GOT3 (cell line): Measurements from ENCODE around the gene CSH2.
"Not testable (repeated sequence)": the region's sequence is repeated elsewhere in the genome, so short reads cannot be mapped to it uniquely, and the experiment has no call there.

Experiments
- DNase-seq: peaks from one replicate; lab custom pipeline; 2025; ENCODE audit warnings: mixed read lengths; lab: John Stamatoyannopoulos, UW

Gene CSH2

DNA sequence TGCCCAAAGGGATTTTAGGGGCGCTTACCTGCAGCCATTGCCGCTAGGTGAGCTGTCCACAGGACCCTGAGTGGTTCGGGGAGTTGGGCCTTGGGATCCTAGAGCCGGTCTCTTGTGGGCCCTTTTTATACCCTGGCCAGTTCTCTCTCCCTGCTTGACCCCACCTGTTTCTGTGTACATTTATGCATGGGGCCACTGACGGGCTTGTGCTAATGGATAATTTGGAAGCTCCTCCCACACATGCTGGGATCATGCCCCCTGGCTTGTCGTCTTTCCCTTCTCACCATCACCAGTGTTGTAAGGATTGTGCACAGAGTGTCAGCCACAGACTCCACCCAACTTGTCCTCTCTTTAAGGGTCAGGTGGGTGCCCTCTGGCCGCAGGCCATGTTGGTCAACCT is at the start of gene CSH2:
Gene CSH2, minus strand, starts transcription at position 101 of the 400 bp plus-strand sequence. Its CDS starts 63 bp downstream, at position 38.
- not testable (repeated sequence) for DNase-seq

DNA sequence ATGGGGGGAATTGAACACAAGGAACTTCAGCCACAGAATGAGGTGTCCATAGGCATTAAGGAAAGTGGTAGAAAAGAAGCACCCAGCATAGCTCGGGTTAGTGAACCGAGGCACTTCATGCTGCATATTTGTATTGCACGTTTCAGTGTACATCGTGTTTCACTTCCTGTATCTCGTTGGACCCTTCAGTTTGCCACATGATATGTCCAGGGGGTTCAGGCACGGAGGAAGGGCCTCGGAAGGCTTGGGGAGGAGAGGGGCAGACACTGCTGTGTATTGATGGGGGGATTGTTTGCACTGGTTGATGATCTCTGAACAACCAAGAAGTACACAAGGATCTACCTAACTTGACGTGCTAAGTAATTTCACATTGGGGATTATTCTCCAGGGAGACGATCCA is 48.9 kb upstream of the CSH2 start:
- DNase-seq: not testable (repeated sequence)

DNA sequence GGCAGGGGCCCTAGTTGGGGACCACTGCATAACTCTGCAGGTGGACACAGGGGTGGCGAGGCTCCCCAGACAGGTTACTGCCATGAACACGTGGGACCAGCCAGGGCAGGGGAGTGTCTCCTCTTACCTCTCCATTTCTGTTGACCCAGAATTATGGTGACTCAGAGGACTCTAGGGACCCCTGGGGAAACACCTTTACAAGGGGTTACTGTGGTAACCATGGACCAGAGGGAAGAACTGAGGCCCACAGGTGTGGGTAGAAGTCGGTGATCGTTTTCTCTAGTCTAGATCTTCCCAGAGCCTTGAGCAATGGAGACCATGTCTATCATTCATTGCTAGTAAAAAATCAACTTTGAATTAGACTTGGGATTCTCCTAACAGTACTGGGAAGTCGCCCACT is 47.3 kb upstream of the CSH2 start:
- DNase-seq: not testable (repeated sequence)

DNA sequence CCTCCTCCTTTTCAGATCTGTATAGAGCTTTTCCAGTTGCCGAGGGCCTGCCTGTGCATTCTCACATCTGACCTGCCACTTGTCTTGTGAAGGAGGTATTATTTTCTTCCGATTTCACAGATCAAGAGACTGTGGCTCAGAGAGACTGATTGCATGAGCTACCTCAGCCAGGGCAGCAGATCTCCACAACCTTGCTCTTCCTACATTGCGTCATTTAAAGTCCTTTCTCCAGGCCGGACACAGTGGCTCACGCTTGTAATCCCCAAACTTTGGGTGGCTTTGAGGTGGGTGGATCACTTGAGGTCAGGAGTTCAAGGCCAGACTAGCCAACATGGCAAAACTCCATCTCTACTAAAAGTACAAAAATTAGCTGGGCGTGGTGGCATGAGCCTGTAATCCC is 46.6 kb upstream of the CSH2 start:
- DNase-seq: not testable (repeated sequence)

DNA sequence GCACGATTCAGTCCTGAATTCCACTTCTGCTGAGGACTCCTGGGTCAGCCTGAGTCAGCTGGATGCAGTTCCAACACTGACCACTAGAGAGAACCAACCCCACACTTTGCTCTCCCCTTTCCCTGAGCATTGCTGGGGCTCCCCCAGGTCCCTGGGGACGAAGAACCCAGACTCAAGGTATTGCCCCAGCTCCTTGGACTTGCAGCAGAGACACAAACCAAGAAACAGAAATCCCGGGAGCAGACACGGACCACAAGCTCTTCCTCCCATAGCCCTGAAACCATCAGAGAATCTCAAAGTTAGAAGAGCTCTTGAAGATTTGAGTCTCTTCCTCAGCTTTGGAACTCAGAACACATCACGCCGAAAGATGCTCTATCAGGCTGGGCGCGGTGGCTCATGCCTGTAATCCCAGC is 45.8 kb upstream of the CSH2 start:
- peak; percentile 20 for DNase-seq

DNA sequence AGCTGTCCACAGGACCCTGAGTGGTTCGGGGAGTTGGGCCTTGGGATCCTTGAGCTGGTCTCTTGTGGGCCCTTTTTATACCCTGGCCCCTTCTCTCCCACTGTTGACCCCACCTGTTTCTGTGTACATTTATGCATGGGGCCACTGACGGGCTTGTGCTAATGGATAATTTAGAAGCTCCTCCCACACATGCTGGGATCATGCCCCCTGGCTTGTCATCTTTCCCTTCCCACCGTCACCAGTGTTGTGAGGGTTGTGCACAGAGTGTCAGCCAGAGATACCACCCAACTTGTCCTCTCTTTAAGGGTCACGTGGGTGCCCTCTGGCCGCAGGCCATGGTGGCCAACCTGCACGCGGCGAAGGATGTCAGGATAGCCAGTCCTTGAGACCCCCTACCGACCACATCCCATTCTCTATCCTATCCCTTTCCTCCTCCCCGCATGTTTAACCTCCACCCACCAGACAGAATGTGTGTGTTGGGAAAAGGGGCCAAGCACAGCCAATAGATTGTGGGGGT is 45.4 kb upstream of the CSH2 start, which contains the start of gene GH1:
Gene GH1, minus strand, starts transcription at position 51 of the 517 bp plus-strand sequence. CDS start 63 bp downstream, outside the sequence.
- DNase-seq: not testable (repeated sequence)

DNA sequence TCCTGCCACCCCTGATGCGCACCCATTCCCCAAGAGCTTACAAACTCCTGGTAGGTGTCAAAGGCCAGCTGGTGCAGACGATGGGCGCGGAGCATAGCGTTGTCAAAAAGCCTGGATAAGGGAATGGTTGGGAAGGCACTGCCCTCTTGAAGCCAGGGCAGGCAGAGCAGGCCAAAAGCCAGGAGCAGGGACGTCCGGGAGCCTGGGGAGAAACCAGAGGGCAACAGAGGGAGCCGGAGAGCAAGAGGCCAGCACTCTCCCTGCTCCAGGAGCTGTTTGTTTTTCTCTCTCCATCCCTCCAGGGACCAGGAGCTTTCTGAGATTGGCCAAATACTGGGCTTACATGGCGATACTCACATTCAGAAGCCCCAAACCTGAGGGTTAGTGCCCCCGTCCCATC is 44.8 kb upstream of the CSH2 start:
- no peak for DNase-seq

DNA sequence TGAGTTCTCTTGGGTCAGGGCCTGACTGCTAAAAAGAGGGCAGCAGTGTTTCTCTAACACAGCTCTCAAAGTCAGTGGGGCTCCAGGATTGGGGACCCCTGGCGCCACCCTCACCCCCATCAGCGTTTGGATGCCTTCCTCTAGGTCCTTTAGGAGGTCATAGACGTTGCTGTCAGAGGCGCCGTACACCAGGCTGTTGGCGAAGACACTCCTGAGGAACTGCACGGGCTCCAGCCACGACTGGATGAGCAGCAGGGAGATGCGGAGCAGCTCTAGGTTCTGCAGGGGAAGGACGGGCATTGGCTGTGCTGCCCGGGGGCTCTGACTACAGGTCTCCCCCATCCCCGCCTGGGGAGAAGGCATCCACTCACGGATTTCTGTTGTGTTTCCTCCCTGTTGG is 44.2 kb upstream of the CSH2 start:
- no peak for DNase-seq

DNA sequence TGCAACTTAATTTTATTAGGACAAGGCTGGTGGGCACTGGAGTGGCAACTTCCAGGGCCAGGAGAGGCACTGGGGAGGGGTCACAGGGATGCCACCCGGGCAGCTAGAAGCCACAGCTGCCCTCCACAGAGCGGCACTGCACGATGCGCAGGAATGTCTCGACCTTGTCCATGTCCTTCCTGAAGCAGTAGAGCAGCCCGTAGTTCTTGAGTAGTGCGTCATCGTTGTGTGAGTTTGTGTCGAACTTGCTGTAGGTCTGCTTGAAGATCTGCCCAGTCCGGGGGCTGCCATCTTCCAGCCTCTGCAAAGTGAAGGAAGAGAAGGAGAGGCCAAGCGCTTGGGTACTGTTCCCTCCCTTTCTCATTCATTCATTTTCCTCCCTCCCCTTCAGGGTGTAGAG is 43.7 kb upstream of the CSH2 start:
- not testable (repeated sequence) for DNase-seq

DNA sequence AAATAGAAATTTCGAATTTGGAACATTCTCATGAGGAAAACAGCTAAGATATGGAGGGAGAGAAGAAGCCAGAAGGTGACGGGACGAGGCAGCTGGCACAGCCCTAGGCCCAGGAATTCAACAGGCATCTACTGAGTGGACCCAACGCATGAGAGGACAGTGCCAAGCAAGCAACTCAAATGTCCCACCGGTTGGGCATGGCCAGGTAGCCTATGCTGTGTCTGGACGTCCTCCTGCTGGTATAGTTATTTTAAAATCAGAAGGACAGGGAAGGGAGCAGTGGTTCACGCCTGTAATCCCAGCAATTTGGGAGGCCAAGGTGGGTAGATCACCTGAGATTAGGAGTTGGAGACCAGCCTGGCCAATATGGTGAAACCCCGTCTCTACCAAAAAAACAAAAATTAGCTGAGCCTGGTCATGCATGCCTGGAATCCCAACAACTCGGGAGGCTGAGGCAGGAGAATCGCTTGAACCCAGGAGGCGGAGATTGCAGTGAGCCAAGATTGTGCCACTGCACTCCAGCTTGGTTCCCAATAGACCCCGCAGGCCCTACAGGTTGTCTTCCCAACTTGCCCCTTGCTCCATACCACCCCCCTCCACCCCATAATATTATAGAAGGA is 43.2 kb upstream of the CSH2 start:
- DNase-seq: no peak

DNA sequence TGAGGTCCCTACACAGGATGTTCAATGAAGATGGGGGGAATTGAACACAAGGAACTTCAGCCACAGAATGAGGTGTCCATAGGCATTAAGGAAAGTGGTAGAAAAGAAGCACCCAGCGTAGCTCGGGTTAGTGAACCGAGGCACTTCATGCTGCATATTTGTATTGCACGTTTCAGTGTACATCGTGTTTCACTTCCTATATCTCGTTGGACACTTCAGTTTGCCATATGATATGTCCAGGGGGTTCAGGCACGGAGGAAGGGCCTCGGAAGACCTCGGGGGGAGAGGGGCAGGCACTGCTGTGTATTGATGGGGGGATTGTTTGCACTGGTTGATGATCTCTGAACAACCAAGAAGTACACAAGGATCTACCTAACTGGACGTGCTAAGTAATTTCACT is 42.3 kb upstream of the CSH2 start:
- DNase-seq: not testable (repeated sequence)

DNA sequence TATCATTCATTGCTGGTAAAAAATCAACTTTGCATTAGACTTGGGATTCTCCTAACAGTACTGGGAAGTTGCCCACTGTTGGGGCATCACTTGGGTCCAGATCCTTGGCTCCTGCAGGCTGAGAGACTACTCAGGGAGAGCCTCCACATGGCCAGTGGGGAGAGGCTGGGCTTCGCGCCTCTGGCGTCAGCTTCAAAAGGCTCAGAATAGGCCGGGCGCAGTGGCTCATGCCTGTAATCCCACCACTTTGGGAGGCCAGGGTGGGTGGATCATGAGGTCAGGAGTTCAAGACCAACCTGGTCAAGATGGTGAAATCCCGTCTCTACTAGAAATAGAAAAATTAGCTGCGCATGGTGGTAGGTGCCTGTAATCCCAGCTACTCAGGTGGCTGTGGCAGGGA is 41.0 kb upstream of the CSH2 start:
- DNase-seq: no peak

DNA sequence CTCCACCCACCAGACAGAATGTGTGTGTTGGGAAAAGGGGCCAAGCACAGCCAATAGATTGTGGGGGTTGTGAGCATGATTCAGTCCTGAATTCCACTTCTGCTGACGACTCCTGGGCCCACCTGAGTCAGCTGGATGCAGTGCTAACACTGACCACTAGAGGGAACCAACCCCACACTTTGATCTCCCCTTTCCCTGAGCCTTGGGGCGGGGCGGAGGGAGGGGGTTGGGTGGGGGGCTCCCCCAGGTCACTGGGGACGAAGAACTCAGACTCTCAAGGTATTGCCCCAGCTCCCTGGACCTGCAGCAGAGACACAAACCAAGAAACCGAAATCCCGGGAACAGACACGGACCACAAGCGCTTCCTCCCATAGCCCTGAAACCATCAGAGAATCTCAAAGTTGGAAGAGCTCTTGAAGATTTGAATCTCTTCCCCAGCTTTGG is 38.2 kb upstream of the CSH2 start:
- peak; percentile 13 for DNase-seq

DNA sequence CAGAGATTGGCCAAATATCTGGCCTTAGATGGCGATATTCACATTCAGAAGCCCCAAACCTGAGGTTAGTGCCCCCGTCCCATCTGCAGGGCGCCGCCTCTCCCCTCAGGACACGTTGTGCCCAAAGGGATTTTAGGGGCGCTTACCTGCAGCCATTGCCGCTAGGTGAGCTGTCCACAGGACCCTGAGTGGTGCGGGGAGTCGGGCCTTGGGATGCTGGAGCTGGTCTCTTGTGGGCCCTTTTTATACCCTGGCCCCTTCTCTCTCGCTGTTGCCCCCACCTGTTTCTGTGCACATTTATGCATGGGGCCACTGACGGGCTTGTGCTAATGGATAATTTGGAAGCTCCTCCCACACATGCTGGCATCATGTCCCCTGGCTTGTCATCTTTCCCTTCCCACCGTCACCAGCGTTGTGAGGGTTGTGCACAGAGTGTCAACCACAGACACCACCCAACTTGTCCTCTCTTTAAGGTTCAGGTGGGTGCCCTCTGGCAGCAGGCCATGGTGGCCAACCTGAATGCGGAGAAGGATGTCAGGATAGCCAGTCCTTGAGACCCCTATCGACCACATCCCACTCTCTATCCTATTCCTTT is 37.7 kb upstream of the CSH2 start, which contains the start of gene CSHL1:
Gene CSHL1, minus strand, starts transcription at position 218 of the 595 bp plus-strand sequence. Its CDS starts 62 bp downstream, at position 156.
- no peak for DNase-seq

DNA sequence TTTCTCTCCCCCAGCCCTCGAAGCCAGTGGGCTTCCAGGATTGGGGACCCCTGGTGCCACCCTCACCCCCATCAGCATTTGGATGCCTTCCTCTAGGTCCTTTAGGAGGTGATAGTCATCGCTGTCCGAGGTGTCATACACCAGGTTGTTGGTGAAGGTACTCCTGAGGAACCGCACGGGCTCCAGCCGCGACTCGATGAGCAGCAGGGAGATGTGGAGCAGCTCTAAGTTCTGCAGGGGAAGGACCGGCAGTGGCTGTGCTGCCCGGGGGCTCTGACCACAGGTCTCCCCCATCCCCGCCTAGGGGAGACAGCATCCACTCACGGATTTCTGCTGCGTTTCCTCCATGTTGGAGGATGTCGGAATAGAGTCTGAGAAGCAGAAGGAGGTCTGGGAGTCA is 36.6 kb upstream of the CSH2 start:
- no peak for DNase-seq

DNA sequence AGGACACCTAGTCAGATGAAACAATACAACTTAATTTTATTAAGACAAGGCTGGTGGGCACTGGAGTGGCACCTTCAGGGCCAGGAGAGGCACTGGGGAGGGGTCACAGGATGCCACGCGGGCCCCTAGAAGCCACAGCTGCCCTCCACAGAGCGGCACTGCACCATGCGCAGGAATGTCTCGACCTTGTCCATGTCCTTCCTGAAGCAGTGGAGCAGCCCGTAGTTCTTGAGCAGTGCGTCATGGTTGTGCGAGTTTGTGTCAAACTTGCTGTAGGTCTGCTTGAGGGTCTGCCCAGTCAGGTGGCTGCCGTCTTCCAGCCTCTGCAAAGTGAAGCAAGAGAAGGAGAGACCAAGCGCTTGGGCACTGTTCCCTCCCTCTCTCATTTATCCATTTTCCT is 36.1 kb upstream of the CSH2 start:
- DNase-seq: not testable (repeated sequence)

DNA sequence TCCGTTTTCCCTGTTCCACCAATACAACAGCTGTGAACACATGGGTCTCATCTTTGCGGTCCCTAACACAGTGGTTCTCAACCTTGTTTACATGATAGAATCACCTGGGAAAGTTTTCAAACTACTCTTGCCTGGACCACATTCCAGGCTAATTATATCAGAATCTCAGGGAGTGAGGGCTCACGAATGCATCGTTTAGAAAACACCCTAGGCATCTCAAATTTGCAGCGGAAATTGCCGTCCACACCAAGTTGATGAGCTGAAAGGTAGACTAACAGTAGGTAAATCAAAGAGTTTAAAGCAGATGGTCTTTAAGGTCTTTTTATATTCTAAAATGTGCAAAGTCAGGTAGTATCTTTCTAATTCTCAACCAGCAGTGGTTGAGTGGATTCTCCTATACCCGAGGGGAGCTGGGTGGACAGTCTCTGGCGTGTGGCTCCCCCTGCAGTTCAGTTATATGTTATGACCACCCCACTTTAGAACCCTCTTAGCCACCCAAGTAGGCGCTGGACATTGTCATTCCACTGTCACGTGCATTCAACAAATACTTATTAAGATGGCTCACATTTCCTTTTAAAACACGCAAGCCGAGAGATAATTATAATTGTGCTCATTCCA is 33.8 kb upstream of the CSH2 start:
- DNase-seq: not testable (repeated sequence)

DNA sequence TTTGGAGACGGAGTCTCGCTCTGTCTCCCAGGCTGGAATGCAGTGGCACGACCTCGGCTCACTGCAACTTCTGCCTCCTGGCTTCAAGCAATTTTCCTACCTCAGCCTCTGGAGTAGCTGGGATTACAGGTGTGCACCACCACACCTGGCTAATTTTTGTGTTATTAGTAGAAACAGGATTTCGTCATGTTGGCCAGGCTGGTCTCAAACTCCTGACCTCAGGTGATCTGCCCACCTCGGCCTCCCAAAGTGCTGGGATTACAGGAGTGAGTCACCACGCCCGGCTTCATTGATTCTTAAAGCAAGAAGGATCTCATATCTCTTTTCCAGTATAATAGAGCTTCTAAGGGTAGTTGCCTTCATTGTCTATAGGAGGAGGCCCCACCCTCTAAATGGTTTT is 31.3 kb upstream of the CSH2 start:
- DNase-seq: not testable (repeated sequence)

DNA sequence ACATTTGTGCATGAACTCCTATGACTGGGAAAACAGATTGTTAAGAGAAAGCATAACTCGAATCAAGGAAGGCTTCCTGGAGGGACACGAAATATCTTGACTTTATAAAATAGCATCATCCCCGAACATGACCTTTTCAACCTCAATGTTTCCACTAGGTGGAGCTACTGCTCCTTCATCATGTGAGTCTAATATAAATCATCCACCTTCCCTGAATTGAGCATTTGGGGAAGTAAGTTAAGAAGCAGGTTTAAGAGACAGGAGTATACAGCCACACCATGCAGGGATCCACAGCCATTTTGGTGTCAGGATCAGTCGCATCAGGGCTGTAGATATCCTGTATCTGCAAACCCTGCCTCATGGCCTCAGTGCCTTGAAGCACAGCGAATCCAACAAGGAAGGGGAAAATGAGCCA is 30.3 kb upstream of the CSH2 start:
- not testable (repeated sequence) for DNase-seq

DNA sequence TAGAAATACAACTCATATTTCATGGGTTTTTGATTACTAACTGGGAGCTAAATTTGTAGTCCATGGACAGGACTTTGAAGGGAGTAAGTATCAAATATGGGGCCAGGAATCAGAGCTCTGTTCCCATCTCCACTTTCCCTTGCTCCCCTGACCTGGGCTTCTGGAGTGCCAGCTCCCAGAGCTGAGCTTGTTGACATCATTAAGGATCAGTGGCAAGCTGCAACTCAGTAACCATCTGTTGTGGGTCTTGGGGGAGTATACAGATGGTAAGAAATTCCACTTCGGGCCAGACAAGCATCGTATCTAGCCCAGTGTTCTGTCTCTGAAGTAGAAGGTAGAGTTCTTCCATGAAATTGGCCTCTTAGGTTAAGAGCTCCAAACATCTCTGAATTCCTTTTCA is 28.5 kb upstream of the CSH2 start:
- not testable (repeated sequence) for DNase-seq

DNA sequence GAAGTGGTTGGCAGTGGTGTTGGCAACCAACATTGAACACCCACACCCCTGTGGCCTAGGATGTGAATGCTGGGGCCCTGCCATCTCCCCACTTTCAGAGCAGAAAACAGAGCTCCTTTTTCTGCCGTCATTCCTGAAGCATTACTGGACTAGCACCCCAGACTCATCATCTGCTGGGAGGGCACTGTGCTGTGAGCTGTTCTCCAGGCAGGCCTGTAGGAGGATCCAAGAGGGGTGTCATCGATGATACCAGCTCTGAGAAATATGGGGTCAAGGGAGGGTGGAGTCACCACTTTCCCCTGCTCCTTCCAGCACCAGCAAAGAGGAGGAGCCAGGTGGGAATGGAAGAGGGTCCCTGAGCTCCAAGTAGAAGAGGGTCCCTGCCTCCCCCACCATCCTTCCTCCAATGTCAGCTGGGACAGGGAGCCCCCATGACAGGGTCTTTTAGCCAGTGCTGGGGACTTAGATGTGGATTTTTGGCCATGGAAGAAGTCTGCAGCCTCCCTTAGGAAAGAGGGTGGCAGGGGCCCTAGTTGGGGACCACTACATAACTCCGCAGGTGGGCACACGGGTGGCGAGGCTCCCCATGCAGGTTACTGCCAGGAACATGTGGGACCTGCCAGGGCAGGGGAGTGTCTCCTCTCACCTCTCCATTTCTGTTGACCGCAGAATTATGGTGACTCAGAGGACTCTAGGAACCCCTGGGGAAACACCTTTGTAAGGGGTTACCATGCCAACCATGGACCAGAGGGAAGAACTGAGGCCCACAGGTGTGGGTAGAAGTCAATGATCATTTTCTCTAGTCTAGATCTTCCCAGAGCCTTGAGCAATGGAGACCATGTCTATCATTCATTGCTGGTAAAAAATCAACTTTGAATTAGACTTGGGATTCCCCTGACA is 25.7 kb upstream of the CSH2 start:
- DNase-seq: not testable (repeated sequence)
